H1 (cell line): ENCODE measurements around the gene PPP2R2D. TPM values are rescaled to one million over a fixed set of nuclear protein-coding genes. Genes with fewer than 3 reads are reported as not detected.

Experiments used
- POLR2AphosphoS5 ChIP-seq: IDR thresholded peaks from 2 replicates; pipeline ENCODE4 v1.6.1; 2011; ENCODE audit warnings: low read depth, low read length
- polyA plus RNA-seq, 7 experiments: library from polyadenylated mRNA; depleted of rRNA in 3 of 7; stranded (reverse) in 5 of 7; unstranded in 2 of 7; fragments of >200 nt in 5 of 7; fragments of 200-250 nt in 2 of 7; gene quantifications; 1 replicate in 5 of 7; 2 replicates in 1 of 7; 4 replicates in 1 of 7; pipeline versions ENCODE4 v1.2.1 to v1.2.3, GENCODE V29; 2011 to 2013; ENCODE audit warnings: missing spikeins in 2 of 7, mixed read lengths in 2 of 7
- total RNA-seq: library from RNA; stranded (reverse); fragmentation: NEBNext Ultra II Directional; extraction: Animal tissue kit (Norgen Biotek cat#: 25700); gene quantifications from 2 replicates; pipeline ENCODE4 v1.2.1, GENCODE V29; 2021

The PPP2R2D gene
- total and polyA plus RNA-seq, 2 of the 8 experiments (the other 6 are each of a cell fraction or from before 2014, with no cell fraction given): 25.4 to 32.8 TPM

DNA sequence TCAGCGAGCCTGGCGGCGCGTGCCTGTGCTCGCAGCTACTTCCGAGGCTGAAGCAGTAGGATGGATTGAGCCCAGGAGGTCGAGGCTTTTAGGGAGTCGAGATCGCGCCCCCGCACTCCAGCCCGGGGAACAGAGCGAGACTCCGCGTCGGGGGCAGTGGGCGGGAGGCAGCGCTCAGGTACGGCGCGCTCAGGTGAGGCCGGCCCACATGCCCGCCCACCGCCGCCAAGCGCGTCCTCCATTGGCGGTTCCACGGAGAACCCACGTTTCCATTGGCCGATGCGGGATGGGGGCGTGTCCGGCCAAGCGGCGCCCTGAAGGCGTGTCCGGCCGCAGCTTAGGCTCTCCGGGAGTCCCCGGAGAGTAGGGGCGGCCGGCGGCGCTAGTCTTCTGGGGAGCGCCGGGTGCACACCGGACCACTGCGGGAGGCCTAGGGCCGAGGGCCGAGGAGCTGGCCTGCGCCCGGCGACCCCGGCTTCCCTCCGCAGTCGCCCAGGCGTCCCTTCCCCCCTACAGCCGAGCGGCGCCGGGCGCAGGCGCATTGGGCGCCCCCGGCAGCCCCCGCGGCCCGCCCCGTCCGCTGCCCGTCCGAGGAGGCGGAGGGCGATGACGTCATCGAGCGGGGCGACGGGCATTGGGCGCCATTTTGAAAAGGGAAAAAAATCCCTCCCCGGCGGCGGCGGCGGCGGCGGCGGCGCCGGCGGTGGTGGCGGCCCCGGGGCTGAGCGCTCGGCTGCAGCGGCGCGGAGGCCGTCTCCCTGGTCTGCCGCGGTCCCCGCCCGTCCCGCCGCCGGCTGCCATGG lies at the start of gene PPP2R2D (continued):
- TF ChIP-seq POLR2AphosphoS5: peak; percentile 84
- TF ChIP-seq, all 59 proteins: peak for 25
